ENCODE data around the gene CCDC185.

The CCDC185 gene

DNA sequence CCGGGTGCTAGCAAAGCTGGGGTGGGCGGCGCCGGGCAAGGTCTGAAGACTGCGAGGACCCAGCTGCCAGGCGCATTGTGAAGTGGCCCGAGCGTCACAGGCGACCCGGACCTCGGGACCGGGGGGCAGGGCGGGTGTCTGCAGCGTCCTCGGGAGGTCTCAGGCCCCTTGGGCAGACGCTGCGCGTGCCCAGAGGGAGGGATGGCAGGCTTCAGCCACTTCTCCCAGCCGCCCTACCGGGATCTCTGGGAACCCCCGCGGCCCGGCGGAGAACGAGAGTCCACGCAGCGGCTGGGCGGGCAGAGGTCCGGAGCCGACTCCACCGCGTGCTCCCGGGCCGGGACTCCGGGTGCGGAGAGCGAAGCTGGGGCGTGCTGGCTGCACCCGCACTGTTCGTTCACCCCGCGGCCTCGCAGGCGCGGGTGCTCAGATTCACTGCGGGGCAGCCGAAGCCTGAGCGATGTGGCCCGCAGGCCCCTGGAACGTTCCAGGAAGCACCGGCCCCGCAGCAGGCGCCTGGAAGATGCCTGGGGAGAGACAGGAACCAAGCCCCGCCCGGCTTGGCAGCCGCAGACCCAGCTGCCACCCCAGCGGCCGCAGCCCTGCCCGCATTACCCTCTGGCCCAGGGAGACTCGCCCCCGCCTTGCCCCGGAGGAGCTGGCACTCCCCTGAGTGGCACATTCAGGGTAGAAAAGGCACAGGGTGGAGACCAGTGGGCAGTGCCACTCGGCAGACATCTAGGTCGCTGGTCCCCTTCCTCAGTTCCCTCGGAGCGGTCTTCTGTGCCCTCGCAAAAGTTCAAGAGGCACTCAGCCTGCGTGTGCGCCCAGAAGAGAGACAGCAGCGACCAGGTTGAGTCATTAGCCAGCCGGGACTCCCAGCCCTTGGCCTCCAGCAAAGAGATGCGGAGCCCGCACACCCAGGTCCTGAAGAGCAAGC is at the start of gene CCDC185:
CCDC185 (plus strand) TSS at position 141 of the 940 bp plus-strand sequence; CDS start at position 202, 61 bp downstream.
- DNase-seq (ENCODE audit: low spot score), result no peak
- TF ChIP-seq, protein P1, sequence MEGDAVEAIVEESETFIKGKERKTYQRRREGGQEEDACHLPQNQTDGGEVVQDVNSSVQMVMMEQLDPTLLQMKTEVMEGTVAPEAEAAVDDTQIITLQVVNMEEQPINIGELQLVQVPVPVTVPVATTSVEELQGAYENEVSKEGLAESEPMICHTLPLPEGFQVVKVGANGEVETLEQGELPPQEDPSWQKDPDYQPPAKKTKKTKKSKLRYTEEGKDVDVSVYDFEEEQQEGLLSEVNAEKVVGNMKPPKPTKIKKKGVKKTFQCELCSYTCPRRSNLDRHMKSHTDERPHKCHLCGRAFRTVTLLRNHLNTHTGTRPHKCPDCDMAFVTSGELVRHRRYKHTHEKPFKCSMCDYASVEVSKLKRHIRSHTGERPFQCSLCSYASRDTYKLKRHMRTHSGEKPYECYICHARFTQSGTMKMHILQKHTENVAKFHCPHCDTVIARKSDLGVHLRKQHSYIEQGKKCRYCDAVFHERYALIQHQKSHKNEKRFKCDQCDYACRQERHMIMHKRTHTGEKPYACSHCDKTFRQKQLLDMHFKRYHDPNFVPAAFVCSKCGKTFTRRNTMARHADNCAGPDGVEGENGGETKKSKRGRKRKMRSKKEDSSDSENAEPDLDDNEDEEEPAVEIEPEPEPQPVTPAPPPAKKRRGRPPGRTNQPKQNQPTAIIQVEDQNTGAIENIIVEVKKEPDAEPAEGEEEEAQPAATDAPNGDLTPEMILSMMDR (IDR thresholded peaks at IDR 0.05; ENCODE audit: borderline replicate concordance, control extremely low read depth, extremely low read depth, insufficient read depth, missing control alignments), result no peak
- in situ Hi-C loops (cut with MboI; ENCODE audit: low sequenced_read_pairs, unreplicated experiment), result no loop called here

DNA sequence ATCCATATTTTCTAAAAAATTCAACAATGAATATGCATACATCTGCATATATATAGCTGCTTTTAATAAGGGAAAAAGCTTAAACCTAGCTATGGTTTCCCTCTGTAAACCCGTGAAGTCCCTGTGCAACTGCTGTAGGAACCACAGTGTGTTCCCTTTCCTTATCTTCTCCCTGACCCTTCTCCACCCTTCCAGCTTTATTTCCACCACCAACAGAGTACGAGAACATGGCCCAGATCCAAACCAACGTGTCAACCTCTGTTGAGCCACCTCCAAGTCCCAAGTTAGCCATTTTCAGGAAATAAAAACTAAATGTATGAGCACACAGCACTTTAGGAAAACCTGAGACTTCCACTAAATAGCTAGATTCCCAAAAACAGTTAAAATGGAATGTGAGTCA is 49.5 kb upstream of the CCDC185 start:
- in situ Hi-C loops (cut with MboI; ENCODE audit: low sequenced_read_pairs, unreplicated experiment), result no loop called here

DNA sequence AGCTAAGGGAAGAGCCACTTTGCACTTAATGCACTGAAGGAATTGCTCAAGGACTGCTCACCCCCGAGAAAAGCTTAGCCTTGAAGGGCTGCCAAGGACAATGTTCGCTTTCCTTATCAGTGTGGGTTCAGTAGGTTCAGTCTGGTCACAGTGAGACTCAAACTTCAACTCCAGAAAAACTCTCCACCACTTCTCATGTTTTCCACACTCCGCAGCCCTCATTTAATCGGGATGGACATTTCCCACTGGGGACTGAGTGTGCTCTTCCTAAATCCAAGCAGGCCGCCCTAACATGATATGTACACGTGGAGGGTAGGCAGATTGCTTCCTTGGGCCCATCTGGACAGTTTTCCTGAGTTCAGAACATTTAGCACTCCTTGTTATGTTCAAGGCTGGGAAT is 48.7 kb upstream of the CCDC185 start:
- no peak for DNase-seq (ENCODE audit: low spot score)
- in situ Hi-C loops (cut with MboI; ENCODE audit: low sequenced_read_pairs, unreplicated experiment), result no loop called here
- TF ChIP-seq, protein P1 (IDR thresholded peaks at IDR 0.05; ENCODE audit: borderline replicate concordance, control extremely low read depth, extremely low read depth, insufficient read depth, missing control alignments), result no peak

More for the DNA sequence above, 49.5 kb upstream of the CCDC185 start:
- TF ChIP-seq, protein P1 (IDR thresholded peaks at IDR 0.05; ENCODE audit: borderline replicate concordance, control extremely low read depth, extremely low read depth, insufficient read depth, missing control alignments), result no peak
- no peak for DNase-seq (ENCODE audit: low spot score)

DNA sequence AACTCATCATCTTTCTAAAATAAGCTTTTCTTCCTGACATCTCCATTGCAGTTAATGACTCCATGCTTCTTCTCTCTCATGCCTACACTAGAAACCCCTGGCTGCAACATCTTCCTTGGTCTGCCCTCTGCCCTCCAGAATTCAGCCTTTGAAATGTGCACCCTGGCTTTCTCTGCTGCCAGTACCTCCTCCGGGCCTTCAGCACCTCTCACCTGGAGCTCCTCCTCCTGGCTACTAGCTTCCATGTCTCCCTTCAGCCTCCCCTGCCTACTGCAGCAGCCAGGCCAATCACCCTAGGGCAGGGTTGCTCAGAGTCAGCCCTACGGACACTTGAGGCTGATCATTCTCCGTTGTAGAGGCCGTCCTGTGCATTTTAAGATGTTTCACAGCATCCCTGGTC is 47.5 kb upstream of the CCDC185 start:
- TF ChIP-seq, protein P1 (IDR thresholded peaks at IDR 0.05; ENCODE audit: borderline replicate concordance, control extremely low read depth, extremely low read depth, insufficient read depth, missing control alignments), result no peak
- DNase-seq (ENCODE audit: low spot score), result no peak
- in situ Hi-C loops (cut with MboI; ENCODE audit: low sequenced_read_pairs, unreplicated experiment), result no loop called here

DNA sequence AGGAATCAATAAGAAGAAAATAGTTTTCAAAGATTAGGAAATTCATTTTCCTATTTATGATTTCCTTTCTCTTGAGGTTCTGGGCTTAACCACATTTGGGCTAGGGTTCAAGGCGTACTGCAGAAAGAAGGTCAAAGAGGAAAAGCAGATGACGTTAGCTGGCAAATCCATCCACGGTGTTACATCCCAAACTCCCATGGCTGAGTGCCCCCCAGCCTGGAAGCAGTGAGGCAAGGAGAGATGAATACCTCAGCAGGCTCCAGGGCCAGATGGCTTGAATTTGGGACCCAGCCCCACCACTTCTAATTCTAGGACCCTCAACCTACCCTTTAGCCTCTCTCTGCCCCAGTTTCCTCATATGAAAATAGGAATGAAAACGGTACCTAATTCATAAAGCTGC is 46.9 kb upstream of the CCDC185 start:
- TF ChIP-seq, protein P1 (IDR thresholded peaks at IDR 0.05; ENCODE audit: borderline replicate concordance, control extremely low read depth, extremely low read depth, insufficient read depth, missing control alignments), result no peak
- in situ Hi-C loops (cut with MboI; ENCODE audit: low sequenced_read_pairs, unreplicated experiment), result no loop called here
- DNase-seq (ENCODE audit: low spot score), result no peak

DNA sequence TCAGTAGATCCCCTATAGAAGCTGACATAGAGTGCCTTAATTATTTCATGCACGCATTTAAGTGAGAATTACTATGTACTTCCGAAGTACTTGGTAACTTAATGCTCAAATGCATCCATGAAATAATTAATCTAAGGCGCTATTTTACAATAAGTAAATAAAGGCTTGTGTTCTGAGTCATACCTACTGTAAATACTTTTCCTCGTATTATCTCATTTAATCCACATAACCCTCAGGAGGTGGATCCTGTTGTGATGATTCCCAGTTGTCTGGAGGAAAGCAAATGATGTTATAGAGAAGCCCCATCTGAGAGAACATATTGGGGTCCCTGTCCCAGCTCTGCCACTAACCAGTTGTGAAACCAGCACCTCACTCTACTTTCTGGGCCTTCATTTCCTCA is 45.6 kb upstream of the CCDC185 start:
- in situ Hi-C loops (cut with MboI; ENCODE audit: low sequenced_read_pairs, unreplicated experiment), result no loop called here
- TF ChIP-seq, protein P1 (IDR thresholded peaks at IDR 0.05; ENCODE audit: borderline replicate concordance, control extremely low read depth, extremely low read depth, insufficient read depth, missing control alignments), result no peak
- DNase-seq (ENCODE audit: low spot score), result no peak
